Psoas muscle (tissue), 8 donors: ENCODE measurements around the gene OSGEPL1. TPM values are rescaled to one million over a fixed set of nuclear protein-coding genes. Genes with fewer than 3 reads are reported as not detected.
"Not testable (repeated sequence)": the region's sequence is repeated elsewhere in the genome, so short reads cannot be mapped to it uniquely, and the experiment has no call there.

Source experiments
- ATAC-seq, 4 donors: fragments of 200-7000 bp; cut with Tn5 transposase; one replicate each; pipeline ENCODE4 v1.9.1; 2020; ENCODE audit warnings: moderate library complexity in 3 of 4, mild to moderate bottlenecking in 2 of 4
- DNase-seq, 2 donors: peaks; one replicate each; pipeline ENCODE4 v3.0.0-alpha.2; 2020
- H3K27ac ChIP-seq: fragments of 200-600 bp; one replicate; pipeline ENCODE4 v1.8.0; 2022
- H3K27me3 ChIP-seq, 3 donors: fragments of 200-600 bp in 1 of 3; one replicate each; pipeline versions ENCODE4 v1.6.1 to v1.8.0; 2013 to 2022; ENCODE audit warnings: low read length in 2 of 3, mild to moderate bottlenecking in 2 of 3, moderate library complexity in 1 of 3; ENCODE audit not compliant: insufficient read depth in 3 of 3
- H3K36me3 ChIP-seq, 2 donors: fragments of 200-600 bp in 1 of 2; one replicate each; pipeline versions ENCODE4 v1.6.1 to v1.8.0; 2013 to 2022; ENCODE audit warnings: low read depth in 1 of 2, mild to moderate bottlenecking in 1 of 2, moderate library complexity in 1 of 2; ENCODE audit not compliant: insufficient read depth in 1 of 2
- H3K4me1 ChIP-seq: fragments of 200-600 bp; one replicate; pipeline ENCODE4 v1.8.0; 2022
- H3K4me3 ChIP-seq: fragments of 200-600 bp; one replicate; pipeline ENCODE4 v1.8.0; 2022; ENCODE audit warnings: mild to moderate bottlenecking
- H3K9me3 ChIP-seq: fragments of 200-600 bp; one replicate; pipeline ENCODE4 v1.8.0; 2022
- WGBS, 3 donors: extraction: QIAGEN DNeasy Blood & Tissue Kit; methylation state at CpG; one replicate each; pipeline versions ENCODE4 v1.1.6 to v1.1.7; 2013; 5-methylcytosine and 5-hydroxymethylcytosine counted together
- intact Hi-C, 2 donors: fragments of 100-400 bp; cut with DNase I; formaldehyde crosslinking; loops; one replicate each; pipeline versions ENCODE4 v1.11.0 to v1.14.2; 2022
- polyA plus RNA-seq, 3 donors: library from polyadenylated mRNA; stranded (reverse); fragments of 200-250 nt; gene quantifications; one replicate each; pipeline ENCODE4 v1.2.3, GENCODE V29; 2013
- total RNA-seq, 4 donors: library from RNA; stranded (reverse); fragmentation: NEBNext Ultra II Directional in 2 of 4; extraction: Animal tissue kit (Norgen Biotek cat#: 25700) in 2 of 4; gene quantifications; one replicate each; pipeline versions ENCODE4 v1.2.1 to v1.2.4, GENCODE V29; 2021 to 2023
- TF ChIP-seq, protein P1 (sequence below): fragments of 200-600 bp; IDR thresholded peaks from one replicate; pipeline ENCODE4 v1.8.0; 2022; ENCODE audit warnings: antibody characterized with exemption
- donor health status: healthy with polysubstance abuse.
- donor health status: DM: no; HTN: no; CAD: no; lungs with moderate emphysema.
- donor health status: Bipolar disorder and iron deficiency.
- donor health status: healthy.
- donor health status: DM: yes; HTN: yes; CAD: no.
- donor health status: DM: no; HTN: no; CAD: no.
- donor health status: DM: no; HTN: no; CAD: no.
- donor health status: DM: yes; HTN: yes; CAD: no.

The OSGEPL1 gene
- total and polyA plus RNA-seq, 7 donors = 2.9 to 12.3 (median 4.4) TPM

- H3K4me3 ChIP-seq = no peak overlapping the region
- no peaks in the 10 kb centered on the region for H3K4me1 ChIP-seq
- ATAC-seq = no peak
- peaks cover 0 to 15% of the 10 kb centered on the region in 2 donors for H3K36me3 ChIP-seq
- intact Hi-C loops = no loop called here
- no peak for DNase-seq
- no peaks in the 10 kb centered on the region for H3K27me3 ChIP-seq
- TF ChIP-seq, protein P1, sequence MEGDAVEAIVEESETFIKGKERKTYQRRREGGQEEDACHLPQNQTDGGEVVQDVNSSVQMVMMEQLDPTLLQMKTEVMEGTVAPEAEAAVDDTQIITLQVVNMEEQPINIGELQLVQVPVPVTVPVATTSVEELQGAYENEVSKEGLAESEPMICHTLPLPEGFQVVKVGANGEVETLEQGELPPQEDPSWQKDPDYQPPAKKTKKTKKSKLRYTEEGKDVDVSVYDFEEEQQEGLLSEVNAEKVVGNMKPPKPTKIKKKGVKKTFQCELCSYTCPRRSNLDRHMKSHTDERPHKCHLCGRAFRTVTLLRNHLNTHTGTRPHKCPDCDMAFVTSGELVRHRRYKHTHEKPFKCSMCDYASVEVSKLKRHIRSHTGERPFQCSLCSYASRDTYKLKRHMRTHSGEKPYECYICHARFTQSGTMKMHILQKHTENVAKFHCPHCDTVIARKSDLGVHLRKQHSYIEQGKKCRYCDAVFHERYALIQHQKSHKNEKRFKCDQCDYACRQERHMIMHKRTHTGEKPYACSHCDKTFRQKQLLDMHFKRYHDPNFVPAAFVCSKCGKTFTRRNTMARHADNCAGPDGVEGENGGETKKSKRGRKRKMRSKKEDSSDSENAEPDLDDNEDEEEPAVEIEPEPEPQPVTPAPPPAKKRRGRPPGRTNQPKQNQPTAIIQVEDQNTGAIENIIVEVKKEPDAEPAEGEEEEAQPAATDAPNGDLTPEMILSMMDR = no peak
- H3K27ac ChIP-seq = no peak overlapping the region
- H3K9me3 ChIP-seq = no peaks in the 10 kb centered on the region
Observed at GRCh38 chr2:189723192-189723591, 39.4 kb downstream of the OSGEPL1 start.

GRCh38 chr2:189719571-189719970 lies 43.0 kb downstream of the OSGEPL1 start:
- no peak for ATAC-seq
- Histone ChIP-seq H3K36me3 (peaks cover 0 to 8% of the 10 kb centered on the region in 2 donors), H3K27me3 (no peaks in the 10 kb centered on the region), H3K4me3 (no peak overlapping the region), H3K9me3 (no peaks in the 10 kb centered on the region), H3K4me1 (no peaks in the 10 kb centered on the region), H3K27ac (no peak overlapping the region)
- WGBS, 3 donors = 91 to 95% (median 91%) methylated on average over 4 of the region's 4 CpGs
- TF ChIP-seq, protein P1 = no peak
- no peak for DNase-seq
- intact Hi-C loops = no loop called here

GRCh38 chr2:189717593-189717992 lies 45.0 kb downstream of the OSGEPL1 start:
- H3K27ac ChIP-seq, H3K27me3 ChIP-seq, ATAC-seq, H3K4me1 ChIP-seq, H3K4me3 ChIP-seq, DNase-seq, H3K9me3 ChIP-seq, intact Hi-C loops, H3K36me3 ChIP-seq: not testable (repeated sequence)
- 76 to 92% (median 86%) methylated on average over 1 of the region's 1 CpG for WGBS, 3 donors

DNA sequence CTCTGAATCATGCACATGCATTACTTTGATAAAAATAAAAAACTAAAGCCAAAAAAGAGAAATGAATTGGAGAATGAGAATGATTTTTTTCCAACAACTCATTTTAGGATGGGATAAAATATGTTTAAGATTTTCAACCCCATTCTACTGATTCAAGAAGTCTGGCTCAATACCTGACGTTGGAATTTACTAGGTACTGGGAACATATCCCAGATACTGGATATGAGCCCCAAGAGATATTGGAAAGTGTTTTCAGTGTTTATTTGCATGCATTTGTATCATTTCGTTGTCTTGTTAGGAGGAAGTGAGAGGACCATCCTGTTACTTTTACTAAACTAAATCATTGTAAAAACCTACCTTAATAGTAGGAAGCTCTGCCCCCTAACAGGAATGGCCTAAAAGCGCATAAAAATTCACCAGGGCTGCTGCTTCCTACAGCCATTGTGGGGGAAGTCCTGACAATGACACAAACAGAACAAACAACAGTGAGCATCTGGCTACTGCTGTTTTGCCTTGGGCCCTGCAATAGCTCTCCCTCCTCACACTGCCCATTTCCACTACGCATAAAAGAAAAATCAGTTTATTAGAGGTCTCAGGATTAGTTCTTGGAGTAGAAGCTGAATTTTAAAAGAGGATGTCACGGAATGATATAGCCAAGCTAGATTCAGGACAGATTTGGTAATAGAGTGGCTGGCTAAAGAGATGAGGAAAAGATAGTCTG lies 52.9 kb downstream of the OSGEPL1 start:
- Histone ChIP-seq H3K9me3 (no peaks in the 10 kb centered on the region), H3K4me3 (no peak overlapping the region), H3K36me3 (peaks cover 0 to 25% of the 10 kb centered on the region in 2 donors), H3K27ac (no peak overlapping the region), H3K27me3 (no peaks in the 10 kb centered on the region), H3K4me1 (no peaks in the 10 kb centered on the region)
- 85 to 86% (median 85%) methylated on average over 5 of the region's 5 CpGs for WGBS, 3 donors
- TF ChIP-seq, protein P1 = no peak
- DNase-seq = no peak
- intact Hi-C loops = no loop called here
- no peak for ATAC-seq

DNA sequence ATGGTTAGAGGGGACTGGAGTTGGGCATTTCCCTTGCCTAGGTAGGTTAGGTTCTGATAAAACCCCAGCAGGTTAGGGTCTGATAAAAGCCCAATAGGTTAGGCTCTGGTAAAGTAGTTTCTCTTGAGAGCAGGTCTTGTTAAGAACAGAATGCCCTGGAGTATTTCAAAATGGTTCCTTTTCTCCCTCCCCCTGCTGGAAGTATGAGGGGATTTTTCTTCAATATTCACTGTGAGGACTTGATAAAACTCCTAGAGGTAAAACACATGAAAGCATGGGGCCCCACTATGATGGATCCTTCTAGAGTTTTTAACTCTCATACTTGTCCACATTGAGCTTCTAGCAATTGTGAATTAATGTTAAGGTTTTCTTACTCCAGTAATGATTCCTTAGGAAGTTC lies 60.5 kb downstream of the OSGEPL1 start:
- TF ChIP-seq, protein P1 = no peak
- Histone ChIP-seq H3K9me3 (no peaks in the 10 kb centered on the region), H3K4me3 (no peak overlapping the region), H3K4me1 (no peaks in the 10 kb centered on the region), H3K27me3 (no peaks in the 10 kb centered on the region), H3K27ac (no peak overlapping the region), H3K36me3 (peaks cover 0 to 13% of the 10 kb centered on the region in 2 donors)
- DNase-seq (no peak), ATAC-seq (no peak)
- intact Hi-C loops = no loop called here
